Testis (tissue), 3 donors: ENCODE measurements around the gene CHERP. TPM values are rescaled to one million over a fixed set of nuclear protein-coding genes. Genes with fewer than 3 reads are reported as not detected.

ENCODE experiments used
- DNase-seq: peaks from one replicate; pipeline ENCODE4 v3.0.0-alpha.2; 2019
- H3K27ac ChIP-seq, 2 donors: fragments of 200-600 bp; sonication (generic); one replicate each; pipeline ENCODE4 v1.5.1; 2019
- H3K27me3 ChIP-seq: fragments of 200-600 bp; sonication (generic); one replicate; pipeline ENCODE4 v1.5.1; 2019
- H3K36me3 ChIP-seq: fragments of 200-600 bp; sonication (generic); one replicate; pipeline ENCODE4 v1.5.1; 2017; ENCODE audit warnings: low read depth; ENCODE audit errors: missing control alignments
- H3K4me1 ChIP-seq: fragments of 200-600 bp; sonication (generic); one replicate; pipeline ENCODE4 v1.5.1; 2019
- H3K4me3 ChIP-seq, 2 donors: fragments of 200-600 bp; sonication (generic); one replicate each; pipeline ENCODE4 v1.5.1; 2017 to 2019
- H3K9me3 ChIP-seq: fragments of 200-600 bp; sonication (generic); one replicate; pipeline ENCODE4 v1.5.1; 2017
- POLR2A ChIP-seq: fragments of 450-650 bp; IDR thresholded peaks from one replicate; pipeline ENCODE4 v1.6.1; 2017; ENCODE audit warnings: antibody characterized with exemption, mild to moderate bottlenecking, moderate library complexity
- WGBS, 2 donors: methylation state at CpG; one replicate each; pipeline ENCODE4 v1.1.5; 2018; 5-methylcytosine and 5-hydroxymethylcytosine counted together
- intact Hi-C: fragments of 100-400 bp; cut with DNase I; formaldehyde crosslinking; loops from one replicate; pipeline ENCODE4 v1.15.1; 2023; ENCODE audit warnings: low total_unique reads
- polyA plus RNA-seq: library from polyadenylated mRNA; stranded (reverse); fragments of 350-450 nt; fragmentation: Illumina TruSeq; extraction: RNeasy Lipid Tissue Mini Kit (QIAGEN cat#74804); gene quantifications from one replicate; pipeline ENCODE4 v1.2.3, GENCODE V29; 2014; ENCODE audit warnings: low read depth, low replicate concordance; ENCODE audit not compliant: insufficient read depth
- total RNA-seq, 2 donors: library from RNA; depleted of rRNA; stranded (reverse); fragments of >200 nt; gene quantifications; one replicate each; pipeline ENCODE4 v1.2.3, GENCODE V29; 2016
- TF ChIP-seq, protein P1 (sequence below), 3 experiments: fragments of 450-650 bp in 2 of 3; fragments of 200-600 bp in 1 of 3; sonication (generic) in 1 of 3; IDR thresholded peaks; one replicate each; pipeline ENCODE4 v1.5.1; 2016 to 2019; ENCODE audit warnings: antibody characterized with exemption in 3 of 3, mild to moderate bottlenecking in 2 of 3, moderate library complexity in 1 of 3

CHERP gene
- total and polyA plus RNA-seq, 3 donors from 2014 or later: 46.5 to 51.3 (median 49.3) TPM

DNA sequence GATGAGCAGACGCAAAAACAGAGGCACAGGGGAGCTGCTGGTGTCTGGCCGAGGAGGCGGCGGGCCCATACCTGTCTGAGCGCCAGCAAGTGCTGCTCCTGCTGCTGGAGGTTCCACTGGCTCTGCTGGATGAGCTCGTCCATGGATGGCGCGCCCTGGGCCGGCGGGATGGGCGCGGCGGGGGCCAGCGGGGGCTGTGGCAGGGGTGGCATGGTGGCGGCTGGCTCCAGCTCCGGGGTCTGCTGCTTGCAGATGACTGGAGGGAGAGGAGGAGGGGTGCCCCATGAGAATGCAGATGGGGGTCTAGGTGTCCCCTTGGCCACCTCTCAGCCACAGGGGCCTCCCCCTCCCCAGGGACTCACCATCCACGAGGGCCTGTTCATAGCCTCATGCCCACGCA is 6.9 kb downstream of the CHERP start:
- TF ChIP-seq, protein P1, sequence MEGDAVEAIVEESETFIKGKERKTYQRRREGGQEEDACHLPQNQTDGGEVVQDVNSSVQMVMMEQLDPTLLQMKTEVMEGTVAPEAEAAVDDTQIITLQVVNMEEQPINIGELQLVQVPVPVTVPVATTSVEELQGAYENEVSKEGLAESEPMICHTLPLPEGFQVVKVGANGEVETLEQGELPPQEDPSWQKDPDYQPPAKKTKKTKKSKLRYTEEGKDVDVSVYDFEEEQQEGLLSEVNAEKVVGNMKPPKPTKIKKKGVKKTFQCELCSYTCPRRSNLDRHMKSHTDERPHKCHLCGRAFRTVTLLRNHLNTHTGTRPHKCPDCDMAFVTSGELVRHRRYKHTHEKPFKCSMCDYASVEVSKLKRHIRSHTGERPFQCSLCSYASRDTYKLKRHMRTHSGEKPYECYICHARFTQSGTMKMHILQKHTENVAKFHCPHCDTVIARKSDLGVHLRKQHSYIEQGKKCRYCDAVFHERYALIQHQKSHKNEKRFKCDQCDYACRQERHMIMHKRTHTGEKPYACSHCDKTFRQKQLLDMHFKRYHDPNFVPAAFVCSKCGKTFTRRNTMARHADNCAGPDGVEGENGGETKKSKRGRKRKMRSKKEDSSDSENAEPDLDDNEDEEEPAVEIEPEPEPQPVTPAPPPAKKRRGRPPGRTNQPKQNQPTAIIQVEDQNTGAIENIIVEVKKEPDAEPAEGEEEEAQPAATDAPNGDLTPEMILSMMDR (IDR thresholded peaks at IDR 0.05): no peak
- no peak for TF ChIP-seq POLR2A
- Histone ChIP-seq H3K27me3 (no peaks in the 10 kb centered on the region), H3K36me3 (no peaks in the 10 kb centered on the region), H3K4me1 (peaks cover under 1% of the 10 kb centered on the region), H3K9me3 (no peaks in the 10 kb centered on the region), H3K27ac (no peak overlapping the region), H3K4me3 (no peak overlapping the region)
- WGBS, 2 donors: 89% methylated on average over 18 of the region's 18 CpGs; no CpG with 5 or more reads in 1 of the 2 donors
- no peak for DNase-seq
- intact Hi-C loops: no loop called here

DNA sequence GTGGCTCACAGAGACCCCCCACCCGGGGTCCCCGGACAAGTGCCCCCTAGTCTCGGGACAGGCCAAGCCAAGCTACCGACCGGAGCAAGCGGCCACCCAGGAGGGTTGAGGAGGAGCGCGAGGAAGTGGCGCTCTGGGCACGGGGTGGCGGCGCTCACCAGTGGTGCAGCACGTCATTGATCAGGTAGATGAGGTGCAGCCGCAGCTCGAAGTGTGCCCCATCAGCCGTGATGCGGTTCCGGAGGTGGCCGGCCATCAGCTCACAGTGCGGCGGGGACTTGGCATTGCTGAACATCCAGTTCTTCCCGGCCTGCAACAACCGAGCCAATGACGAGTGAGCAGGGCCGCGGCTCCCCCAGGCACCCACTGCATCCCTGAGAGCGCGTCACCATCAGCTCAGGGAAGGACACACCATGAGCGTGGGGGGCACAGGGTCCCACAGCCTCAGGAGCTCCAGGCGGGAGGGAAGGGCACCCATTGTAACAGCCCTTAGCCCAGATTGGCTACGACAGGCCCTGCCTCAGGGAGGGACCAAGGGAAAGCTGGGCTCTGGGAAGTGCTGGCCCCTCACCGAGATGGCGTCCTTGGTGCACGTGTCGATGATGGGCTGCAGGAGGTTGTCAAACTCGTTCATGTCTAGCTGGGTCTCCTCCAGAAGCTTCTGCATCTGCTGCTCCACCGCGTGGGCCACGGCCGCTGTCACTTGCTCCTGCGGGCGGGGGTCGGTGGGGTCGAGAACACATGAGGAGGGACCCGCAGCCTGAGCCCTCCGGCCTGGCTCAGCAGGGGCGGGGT is 9.6 kb downstream of the CHERP start:
- no peaks in the 10 kb centered on the region for H3K27me3 ChIP-seq
- 82 to 93% methylated on average over 12 to 47 of the region's 47 CpGs for WGBS, 2 donors
- H3K36me3 ChIP-seq: no peaks in the 10 kb centered on the region

DNA sequence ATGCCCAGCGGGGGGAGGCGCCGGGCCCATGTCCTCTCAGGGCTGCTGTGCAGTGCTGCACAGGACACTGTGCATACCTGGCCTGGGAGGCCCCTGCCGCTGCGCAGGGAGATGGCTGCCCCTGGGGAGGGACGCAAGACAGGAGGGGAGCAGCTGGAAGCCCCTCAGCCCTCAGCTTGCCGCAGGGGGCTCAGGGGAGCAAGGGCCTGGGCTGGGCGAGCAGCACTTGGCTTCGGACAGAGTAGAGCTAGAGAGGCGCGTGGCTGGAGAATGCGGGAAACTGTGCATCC is 10.9 kb downstream of the CHERP start:
- no peak overlapping the region for H3K4me3 ChIP-seq
- no peak overlapping the region for H3K27ac ChIP-seq
- no peak for TF ChIP-seq POLR2A
- TF ChIP-seq, protein P1 (IDR thresholded peaks at IDR 0.05): no peak
- 93 to 96% methylated on average over 9 to 12 of the region's 12 CpGs for WGBS, 2 donors
- H3K4me1 ChIP-seq: no peaks in the 10 kb centered on the region
- intact Hi-C loops: no loop called here
- H3K36me3 ChIP-seq: no peaks in the 10 kb centered on the region
- no peaks in the 10 kb centered on the region for H3K9me3 ChIP-seq
- no peaks in the 10 kb centered on the region for H3K27me3 ChIP-seq
- no peak for DNase-seq

More for the DNA sequence above, 9.6 kb downstream of the CHERP start:
- no peak for DNase-seq
- Histone ChIP-seq H3K9me3 (no peaks in the 10 kb centered on the region), H3K27ac (no peak overlapping the region), H3K4me3 (no peak overlapping the region), H3K4me1 (no peaks in the 10 kb centered on the region)
- no peak for TF ChIP-seq POLR2A
- TF ChIP-seq, protein P1 (IDR thresholded peaks at IDR 0.05): no peak
- intact Hi-C loops: no loop called here

DNA sequence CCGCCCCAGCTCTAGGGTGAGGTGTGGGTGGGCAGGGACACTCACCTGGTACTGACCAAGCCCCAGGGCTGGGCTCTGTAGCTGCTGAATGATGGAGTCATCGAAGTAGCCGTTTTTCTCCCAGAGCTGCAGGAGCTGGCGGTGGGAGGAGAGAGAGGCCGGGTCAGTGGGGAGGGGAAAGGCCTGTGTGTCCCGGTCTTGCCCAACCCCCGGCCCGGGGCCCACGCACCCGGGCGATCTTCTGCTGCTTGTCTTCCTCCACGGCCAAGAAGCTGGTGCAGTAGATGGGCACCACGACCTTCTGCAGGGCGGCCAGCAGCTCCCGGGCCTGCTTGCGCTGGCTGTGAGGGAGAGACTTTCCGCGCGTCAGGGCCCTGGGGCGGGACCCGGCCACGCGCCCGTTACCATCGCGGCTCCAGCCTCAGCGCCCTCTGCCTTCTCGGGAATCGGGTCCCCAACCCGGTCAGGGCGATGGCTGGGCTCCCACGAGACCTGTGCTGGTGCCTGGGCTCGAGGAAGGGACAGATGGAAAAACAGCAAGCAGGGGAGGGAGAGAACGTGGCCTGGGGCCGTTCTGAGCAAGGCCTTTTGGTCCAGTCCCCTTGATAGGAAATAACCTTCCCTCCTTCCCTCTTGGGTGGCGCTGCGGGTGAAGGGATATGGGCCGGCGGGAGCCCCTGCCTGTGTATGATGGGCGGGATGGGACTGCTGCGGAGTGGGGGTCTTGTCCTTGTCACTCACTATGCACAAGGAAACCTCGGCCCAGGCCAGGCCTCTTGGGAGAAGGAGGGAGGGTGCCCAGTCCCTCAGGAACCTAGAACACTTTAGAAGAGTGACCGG is 11.5 kb downstream of the CHERP start:
- TF ChIP-seq POLR2A: no peak
- TF ChIP-seq, protein P1 (IDR thresholded peaks at IDR 0.05): no peak

More for the DNA sequence above, 11.5 kb downstream of the CHERP start:
- Histone ChIP-seq H3K4me3 (no peak overlapping the region), H3K4me1 (no peaks in the 10 kb centered on the region), H3K27me3 (no peaks in the 10 kb centered on the region), H3K36me3 (no peaks in the 10 kb centered on the region), H3K9me3 (no peaks in the 10 kb centered on the region), H3K27ac (no peak overlapping the region)
- intact Hi-C loops: no loop called here
- DNase-seq: no peak
- WGBS, 2 donors: 88 to 91% methylated on average over 24 to 42 of the region's 43 CpGs
